ENCODE data around the gene TXNDC5.
"Not testable (repeated sequence)": the region's sequence is repeated elsewhere in the genome, so short reads cannot be mapped to it uniquely, and the experiment has no call there.

TXNDC5 gene

DNA sequence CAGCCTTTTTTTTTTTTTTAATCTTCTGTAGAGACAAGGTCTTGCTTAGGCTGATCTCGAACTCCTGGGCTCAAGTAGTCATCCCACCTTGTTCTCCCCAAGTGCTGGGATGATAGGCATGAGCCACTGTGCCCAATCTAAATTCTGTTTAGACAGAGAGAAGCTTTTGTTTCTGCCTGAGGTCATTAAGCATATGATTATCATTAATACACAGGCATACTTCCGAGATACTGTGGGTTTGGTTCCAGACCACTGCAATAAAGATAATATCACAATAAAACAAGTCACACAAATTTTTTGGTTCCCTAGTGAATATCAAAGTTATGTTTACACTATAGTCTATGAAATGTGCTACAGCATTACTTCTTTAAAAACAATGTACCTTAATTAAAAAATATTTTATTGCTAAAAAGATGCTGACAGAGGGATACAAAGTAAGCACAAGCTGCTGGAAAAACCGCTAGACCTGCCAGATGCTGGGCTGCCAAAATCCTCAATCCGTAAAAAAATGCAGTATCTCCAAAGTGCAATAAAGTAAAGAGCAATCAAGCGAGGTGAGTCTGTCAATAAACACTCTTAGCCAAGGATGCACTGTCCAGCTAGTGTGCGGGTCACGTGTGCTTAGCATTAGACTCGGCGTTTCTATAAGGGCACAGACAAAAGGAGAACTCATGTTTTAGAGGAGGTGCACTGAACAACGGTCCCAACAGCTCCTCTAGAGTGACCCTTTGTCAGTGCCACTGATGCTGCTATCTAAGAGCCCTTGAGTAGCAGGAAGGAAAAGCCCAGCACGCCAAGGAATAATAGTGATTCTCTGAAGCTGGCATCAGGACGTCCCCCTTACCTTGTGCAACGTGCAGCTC is 16.1 kb downstream of the TXNDC5 start:
- no peak for DNase-seq

- no peak for DNase-seq
Measured at GRCh38 chr6:7893342-7893741, 17.2 kb downstream of the TXNDC5 start.

DNA sequence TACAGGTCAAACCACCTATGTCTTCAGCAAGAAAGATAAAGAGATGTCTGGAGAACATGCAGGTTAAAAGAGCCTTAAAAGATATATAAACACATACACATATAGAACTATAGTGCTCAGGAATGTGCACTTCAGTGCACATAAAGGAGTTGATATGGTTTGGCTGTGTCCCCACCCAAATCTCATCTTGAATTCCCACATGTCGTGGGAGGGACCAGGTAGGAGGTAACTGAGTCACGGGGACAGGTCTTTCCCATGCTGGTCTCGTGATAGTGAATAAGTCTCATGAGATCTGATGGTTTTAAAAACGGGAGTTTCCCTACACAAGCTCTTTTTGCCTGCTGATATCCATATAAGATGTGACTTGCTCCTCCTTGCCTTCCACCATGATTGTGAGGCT is 18.2 kb downstream of the TXNDC5 start:
- DNase-seq = not testable (repeated sequence)

GRCh38 chr6:7891078-7891872 is 19.3 kb downstream of the TXNDC5 start:
- DNase-seq = no peak

- no peak for DNase-seq
Measured at GRCh38 chr6:7888587-7889357, 21.8 kb downstream of the TXNDC5 start.

DNA sequence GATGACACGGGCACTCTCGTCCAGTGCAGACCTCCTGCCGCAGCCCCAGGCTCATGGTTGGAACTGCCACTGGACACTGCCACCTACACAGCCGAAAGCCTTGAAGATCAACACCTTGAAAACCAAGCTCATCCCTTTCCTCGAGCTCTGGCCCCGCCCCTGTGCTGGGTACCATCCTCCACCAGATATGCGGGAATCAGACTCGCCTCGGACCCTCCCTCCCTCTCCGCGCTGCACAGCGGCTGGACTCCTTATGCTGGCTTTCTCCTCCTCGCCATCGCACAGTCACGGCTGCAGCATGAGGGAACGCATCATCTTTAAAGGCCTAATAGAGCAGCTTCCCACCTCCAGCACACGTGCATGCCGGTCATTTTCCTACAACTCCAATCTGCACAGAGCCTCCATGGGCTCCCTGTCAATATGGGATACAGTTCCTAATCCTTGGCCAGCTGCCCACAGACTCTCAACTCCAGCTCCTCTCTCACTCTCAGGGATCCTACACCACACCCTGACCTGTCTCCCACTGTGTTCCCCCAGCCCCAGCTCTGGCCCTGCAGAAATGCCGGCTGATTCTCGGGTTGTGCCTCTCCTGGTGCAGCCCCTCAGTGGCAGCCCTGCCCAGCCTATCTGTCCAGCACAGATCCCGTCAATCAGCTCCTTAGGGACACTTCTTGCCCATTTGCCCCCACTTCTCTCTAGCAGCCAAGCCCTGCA is 23.2 kb downstream of the TXNDC5 start:
- no peak for DNase-seq

GRCh38 chr6:7886132-7886531 is 24.5 kb downstream of the TXNDC5 start:
- no peak for DNase-seq

DNA sequence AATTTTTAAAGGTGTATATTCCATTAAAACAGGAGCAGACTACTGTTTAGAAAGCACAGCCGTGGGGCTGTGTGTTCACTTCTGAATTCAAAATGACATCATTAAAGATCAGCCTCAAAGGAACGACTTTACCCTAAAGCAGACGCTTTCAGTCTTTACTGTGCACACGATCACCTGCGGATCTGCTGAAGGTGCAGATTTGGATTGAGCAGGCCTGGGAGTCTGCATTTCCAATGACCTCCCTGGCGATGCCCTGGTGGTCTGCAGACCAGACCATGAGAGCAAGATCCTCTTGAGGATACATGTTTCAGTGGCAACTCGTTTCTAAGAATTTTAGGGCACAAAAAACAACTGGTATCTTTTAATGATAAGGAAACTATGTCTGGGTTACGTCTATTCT is 27.2 kb downstream of the TXNDC5 start:
- DNase-seq = no peak

DNA sequence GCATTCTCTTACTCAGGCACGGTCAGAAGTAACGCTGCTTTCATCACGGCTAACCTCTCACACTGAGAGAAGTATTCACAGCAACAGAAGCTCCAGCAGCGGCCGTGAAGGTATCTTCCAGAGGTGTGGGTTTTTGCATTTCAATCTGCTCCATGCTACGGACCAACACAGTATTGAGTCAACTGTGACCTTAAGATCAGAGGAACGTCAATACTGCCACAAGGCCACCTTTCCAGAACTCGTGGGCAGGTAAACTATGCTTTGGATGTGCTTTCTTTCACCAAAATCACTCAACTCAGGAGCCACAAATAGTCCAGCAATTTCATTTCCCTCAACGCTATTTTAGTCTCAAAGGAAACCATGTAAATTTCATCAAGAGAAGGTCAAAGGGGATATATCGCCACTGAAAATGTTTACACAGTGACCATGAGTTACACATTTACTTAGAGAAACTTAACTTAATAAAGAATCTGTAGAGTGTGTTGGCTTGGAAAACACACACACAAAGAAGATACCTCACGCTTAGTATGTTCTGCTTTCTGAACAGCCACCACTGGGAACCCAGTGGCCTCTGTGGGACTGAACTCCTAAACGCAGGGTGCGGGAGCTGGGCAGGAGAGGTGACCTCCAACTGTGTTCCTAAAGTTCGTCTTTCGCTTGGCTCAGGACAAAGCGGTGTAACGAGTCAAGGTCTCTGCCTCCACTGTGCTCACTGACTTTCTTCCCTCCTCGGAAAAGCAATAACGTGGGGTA is 27.9 kb downstream of the TXNDC5 start:
- DNase-seq = no peak

DNA sequence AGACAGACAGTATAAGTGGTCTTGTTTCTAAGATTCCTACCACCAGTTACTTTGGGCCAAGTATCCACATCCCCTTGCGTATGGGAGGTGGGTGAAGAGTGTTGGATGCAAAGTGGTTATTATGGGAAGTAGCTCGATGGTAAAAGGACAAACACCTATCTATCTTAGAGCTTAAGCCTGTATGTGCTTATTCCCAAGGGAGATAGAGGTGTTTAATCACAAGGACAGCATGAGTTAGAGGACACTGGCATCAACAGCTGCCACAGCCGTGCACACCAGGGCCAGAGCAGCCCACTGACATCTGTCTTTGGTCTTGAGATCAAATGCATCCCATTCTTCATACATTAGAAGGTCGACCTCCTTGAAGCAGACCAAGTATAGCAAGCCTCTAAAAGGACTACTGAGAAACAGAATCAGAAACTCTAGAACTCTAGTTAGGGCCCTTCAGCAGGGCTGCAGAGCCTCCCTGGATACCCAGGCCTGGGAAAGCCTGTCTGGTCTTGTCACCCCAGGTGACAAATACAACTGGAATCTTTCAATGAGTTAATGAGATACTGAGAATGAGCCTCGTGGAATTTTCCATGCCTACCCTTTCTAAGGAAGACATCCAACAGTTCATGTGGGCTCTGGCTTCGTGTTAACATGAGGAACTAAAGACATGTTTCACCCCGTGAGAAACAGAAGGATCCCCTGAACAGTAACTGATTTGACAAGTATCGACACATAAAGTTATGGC is 28.7 kb downstream of the TXNDC5 start:
- DNase-seq = no peak

- DNase-seq = no peak
Measured at GRCh38 chr6:7880718-7881107, 29.9 kb downstream of the TXNDC5 start.

DNA sequence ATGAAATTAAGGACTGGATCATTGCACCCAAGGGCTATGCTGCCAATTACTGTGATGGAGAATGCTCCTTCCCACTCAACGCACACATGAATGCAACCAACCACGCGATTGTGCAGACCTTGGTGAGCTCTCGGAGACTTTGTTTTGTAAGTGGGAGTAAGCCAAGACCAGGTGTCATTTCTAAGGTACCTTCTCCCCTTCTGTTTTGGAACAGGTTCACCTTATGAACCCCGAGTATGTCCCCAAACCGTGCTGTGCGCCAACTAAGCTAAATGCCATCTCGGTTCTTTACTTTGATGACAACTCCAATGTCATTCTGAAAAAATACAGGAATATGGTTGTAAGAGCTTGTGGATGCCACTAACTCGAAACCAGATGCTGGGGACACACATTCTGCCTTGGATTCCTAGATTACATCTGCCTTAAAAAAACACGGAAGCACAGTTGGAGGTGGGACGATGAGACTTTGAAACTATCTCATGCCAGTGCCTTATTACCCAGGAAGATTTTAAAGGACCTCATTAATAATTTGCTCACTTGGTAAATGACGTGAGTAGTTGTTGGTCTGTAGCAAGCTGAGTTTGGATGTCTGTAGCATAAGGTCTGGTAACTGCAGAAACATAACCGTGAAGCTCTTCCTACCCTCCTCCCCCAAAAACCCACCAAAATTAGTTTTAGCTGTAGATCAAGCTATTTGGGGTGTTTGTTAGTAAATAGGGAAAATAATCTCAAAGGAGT is 30.4 kb downstream of the TXNDC5 start:
- DNase-seq = no peak

DNA sequence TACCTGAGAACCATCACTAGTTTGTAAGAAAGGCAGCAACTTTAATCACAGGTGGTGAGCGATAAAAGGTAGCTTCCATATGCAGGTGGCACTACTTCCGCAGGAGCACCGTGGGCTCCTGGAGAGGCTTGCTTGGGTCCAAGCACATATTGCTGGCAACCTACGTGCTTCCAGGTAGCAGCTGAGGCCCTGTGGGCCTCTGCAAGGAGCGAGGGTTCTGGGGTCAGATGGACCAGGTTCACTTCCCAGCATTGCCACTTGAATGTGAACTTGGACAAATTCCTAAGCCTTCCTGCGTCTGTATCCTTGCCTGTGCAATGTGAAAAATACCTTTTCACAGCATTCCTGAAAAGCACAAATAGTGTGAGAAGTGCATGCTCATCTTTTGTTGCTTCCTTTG is 31.0 kb downstream of the TXNDC5 start:
- no peak for DNase-seq

DNA sequence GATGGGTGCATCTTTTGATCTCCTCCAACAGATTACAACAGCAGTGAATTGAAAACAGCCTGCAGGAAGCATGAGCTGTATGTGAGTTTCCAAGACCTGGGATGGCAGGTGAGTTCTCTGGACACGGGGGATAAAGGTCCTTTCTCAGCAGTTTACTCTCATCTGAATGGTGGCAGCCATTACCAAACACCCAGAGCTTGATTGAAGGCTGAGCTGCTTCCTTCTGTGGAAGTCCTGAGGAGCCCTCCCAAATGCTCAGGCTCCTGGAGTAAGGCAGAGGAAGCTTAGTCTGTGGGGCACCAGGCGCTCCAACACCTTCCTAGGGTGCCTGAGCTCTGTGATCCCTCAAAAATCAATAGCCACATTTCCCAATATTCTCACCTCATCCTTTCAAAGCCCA is 31.5 kb downstream of the TXNDC5 start:
- DNase-seq = no peak

DNA sequence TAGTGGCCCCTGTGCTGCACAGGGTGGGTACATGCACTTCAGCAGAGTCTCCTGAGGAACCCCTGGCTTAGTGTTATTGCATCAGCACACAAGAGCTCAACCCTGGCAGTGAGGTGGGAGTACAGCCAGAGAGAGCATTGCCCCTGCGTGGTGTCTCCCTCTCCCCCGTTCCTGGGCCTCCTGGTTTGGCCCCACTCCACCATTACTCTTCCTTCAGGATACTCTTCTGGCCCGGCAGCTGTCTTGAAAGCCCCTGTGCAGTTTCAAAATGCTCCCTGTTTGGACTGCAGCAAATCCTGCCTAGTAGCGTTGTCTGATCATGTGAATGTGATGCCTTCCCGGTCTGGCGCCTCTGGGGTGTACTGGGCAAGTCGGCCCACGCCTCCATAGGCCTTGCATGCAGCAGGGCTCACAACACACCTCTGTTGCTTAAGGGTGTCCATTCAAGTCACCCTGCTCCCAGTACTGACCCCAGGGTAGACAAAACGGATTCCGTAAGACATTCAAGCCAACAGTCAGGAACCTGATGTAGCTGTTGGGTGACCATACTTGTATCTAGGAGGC is 32.1 kb downstream of the TXNDC5 start:
- no peak for DNase-seq

DNA sequence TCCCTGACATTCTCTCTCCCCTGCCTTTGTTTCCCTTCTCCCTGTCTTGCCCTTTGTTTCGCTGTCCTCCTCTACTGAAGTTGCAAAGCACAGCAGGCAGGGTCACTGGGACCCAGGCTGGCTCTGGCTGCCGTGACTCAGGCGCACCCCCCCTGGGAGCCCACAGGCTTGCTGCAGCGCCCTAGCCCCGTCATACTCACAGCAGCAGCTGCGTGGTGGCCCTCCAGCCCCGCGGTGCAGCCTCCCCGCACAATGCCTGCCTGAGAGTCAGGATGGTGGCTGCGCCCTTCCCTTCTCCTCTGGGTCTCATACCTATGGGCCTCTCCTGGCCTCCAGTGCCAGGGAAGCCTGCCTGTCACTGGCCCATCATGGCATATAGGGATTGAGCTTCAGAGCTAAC is 41.7 kb downstream of the TXNDC5 start:
- no peak for DNase-seq

DNA sequence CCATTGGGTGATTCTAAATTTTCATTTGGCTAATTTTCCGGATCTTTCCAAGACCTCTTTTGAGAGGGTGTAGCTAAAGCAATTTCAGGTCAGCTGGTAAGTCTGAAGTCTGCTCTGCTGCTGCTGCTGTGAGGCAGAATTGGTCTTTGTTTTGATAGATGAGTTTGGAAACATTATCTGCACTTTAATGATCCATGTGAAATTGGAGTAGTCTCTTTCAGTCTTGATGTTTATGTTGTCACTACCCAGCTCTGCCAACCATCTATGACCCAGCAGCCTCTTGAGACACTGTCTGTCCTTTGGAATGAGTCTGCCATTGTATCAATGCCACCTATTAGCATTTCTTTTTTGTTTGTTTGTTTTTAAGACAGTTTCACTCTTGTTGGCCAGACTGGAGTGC is 44.1 kb downstream of the TXNDC5 start:
- no peak for DNase-seq

DNA sequence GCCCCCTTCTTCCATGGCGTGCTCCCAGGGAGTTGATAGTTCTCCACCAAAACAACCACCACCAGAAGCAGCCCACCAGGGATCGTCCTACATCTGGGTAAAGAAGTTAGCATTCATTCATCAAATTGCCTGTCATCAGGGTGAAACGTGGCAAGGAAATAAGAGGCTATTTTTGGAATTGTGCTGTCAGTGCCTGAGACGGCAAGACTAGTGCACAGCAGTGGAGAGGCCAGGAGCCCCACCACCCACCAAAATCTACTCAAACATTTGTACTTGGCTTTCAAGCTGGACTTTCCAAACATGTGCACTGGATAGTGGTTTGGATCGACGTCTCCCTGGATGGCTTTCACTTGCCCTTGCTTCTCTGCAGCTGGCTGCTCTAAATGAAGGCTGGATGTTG is 44.8 kb downstream of the TXNDC5 start:
- DNase-seq = no peak

DNA sequence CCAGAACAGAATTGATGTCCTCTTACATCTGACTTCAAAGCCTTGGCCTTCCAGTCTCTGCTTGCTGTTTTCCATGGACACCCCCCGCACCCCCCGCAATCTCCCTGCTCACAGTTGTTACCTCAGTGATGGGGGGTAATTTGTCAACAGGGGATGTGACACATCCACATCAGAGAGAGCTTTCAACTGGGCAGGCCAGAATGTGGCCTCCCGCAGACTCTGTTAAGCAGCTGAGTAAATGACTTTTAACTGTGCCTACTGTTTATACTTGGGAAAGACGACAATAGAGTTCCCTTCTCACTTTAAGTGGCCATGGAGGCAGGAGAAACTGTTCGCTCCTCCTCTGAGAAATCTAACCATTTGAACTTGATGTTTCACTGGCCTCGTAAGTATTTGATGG is 51.0 kb downstream of the TXNDC5 start:
- DNase-seq = no peak

- DNase-seq = no peak
Measured at GRCh38 chr6:7851780-7852179, 58.8 kb downstream of the TXNDC5 start.
